Right forelimb (tissue), 1 donor: ENCODE results near the gene LIPC.

Experiments
- DNase-seq: peaks from one replicate; pipeline ENCODE4 v3.0.0-alpha.2; 2018

LIPC gene

DNA sequence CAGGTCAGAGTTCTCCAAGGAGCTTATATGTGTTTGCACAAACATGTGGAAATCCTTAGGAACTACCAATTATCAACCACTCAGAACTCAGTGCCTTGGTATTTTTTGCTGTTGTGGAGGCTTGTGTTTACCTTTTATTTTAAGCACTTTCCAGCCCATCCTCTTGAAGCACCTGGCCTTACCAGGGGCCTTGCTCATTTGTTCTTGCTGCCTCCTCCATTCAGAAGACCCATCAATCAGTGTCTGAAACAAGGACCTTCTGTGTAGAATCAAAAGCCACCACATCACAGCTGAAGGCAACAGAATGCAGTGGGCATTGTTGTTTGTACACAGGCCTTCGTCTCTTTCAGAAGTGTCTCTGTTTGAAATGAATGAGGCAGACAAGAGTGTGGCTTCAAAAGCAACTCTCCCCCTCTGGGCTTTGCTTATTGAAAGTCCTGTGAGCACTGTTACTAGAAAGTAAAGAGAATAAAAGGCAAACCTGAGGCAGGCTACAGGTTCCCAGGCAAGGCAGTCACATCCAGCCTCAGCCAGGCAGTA is 24.5 kb upstream of the LIPC start:
- no peak for DNase-seq

DNA sequence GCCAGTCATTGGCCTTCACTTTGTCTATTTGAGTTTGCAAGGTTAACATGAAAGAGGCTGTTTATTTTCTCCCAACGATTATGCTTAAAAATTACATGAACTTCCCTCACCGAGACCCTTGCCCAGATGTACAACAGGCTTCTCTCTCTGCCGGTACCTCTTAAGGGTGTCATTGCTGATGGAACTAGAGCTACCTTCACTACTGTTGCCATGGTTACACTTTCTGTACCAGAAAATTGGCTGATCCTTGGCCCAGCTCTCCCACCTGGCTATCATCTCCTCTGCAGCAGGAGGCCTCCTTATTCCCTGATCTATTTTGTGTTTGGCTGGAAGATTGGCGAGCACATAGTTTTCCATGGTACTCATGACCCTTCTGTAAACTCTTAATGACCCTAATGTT is 24.0 kb upstream of the LIPC start:
- DNase-seq: no peak

- DNase-seq: no peak
Observed at GRCh38 chr15:58409861-58410260, 21.9 kb upstream of the LIPC start.

DNA sequence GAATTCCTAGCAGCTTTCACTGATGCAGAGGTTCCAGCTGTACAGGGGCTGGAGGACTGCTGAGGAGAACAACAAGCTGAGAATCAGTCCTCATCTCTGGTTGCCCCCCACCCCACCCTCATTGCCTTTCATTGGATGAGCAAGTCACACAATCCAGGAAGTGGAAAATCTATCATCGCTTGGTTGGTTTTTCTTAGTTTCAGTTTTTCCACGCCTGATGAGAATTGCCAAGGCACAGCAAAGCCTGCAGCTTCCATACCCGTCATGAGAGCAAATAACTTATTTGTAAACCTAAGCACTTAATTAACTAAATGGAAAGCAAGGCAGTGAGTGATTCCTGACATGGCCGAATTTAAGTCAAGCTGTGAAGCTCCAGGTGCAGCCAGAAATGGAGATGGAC is 21.4 kb upstream of the LIPC start:
- no peak for DNase-seq

- DNase-seq: no peak
Observed at GRCh38 chr15:58413253-58413652, 18.5 kb upstream of the LIPC start.

DNA sequence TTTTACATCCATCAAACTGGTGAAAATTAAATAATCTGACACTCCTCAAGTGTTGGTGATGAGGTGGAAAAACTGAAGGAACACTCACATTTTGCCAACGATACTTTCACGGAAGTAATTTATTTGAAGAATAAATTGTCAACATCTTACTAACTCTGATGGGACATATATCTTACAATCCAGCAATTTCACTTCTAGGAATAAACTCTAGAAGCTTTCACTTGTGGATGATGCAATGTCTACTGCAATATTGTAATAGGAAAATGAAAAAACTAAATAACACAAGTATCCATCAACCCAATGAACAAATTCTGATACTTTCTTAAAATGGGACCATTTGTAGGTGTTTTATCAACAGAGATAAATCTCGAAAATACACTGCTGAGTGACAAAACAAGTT is 16.2 kb upstream of the LIPC start:
- DNase-seq: no peak

- no peak for DNase-seq
Observed at GRCh38 chr15:58416963-58417362, 14.8 kb upstream of the LIPC start.

DNA sequence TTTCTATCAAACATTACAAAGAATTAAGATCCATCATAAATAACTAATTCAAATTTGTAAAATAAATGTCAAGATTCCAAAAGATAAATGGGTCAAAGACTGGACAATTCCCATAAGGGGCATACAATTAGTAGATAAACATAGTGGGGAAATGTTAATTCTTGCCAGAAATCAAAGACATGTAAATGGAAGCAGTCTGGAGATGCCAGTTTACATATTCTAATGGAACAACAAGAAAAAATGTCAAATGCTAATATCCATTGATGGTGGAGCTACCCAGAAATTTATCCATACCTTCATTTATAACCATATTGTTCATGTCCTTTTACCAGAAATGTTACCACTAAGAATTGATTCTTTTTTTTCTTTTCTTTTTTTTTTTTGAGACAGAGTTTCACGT is 13.7 kb upstream of the LIPC start:
- no peak for DNase-seq

- no peak for DNase-seq
Observed at GRCh38 chr15:58419803-58420524, 11.8 kb upstream of the LIPC start.

- DNase-seq: no peak
Observed at GRCh38 chr15:58420579-58421043, 11.2 kb upstream of the LIPC start.

- no peak for DNase-seq
Observed at GRCh38 chr15:58423205-58423604, 8.6 kb upstream of the LIPC start.

GRCh38 chr15:58423831-58424608 is 7.8 kb upstream of the LIPC start:
- no peak for DNase-seq

DNA sequence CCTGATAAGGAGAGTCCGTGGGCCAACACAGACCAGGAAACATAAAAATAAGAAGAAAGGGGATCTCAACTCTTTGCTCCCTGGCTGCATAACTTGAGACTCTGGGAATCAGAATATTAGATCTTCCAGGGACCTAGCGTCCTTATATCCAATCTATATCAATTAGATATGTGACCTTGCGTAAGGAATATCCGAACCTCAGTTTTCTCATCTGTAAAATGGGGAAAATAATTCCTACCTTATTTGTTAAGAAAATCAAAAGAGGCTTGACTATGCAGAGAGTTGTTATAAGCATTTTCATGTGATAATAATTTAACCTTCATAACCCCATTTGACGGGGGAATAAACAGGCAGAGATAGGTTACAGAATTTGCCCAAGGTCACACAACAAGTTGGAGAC is 7.1 kb upstream of the LIPC start:
- no peak for DNase-seq

DNA sequence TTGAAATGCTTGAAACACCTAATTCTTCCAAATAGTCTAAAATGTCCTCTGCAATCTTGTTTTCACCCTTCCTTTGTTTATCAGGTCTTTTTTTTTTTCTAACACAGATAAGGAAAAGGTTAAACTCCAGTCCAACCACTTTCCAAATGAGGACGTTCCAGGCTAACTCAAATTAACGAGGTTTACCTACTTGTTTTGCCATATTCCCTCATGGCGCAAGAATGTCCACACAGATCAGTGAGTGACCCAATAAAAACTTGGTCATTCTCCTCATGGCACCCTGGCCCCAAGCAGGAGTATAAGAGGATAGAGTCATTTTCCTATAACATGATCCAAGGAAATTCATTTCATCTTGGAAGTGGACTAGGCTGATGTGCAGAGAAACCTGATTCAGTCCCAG is 6.6 kb upstream of the LIPC start:
- DNase-seq: no peak

GRCh38 chr15:58425834-58426233 is 6.0 kb upstream of the LIPC start:
- DNase-seq: no peak

DNA sequence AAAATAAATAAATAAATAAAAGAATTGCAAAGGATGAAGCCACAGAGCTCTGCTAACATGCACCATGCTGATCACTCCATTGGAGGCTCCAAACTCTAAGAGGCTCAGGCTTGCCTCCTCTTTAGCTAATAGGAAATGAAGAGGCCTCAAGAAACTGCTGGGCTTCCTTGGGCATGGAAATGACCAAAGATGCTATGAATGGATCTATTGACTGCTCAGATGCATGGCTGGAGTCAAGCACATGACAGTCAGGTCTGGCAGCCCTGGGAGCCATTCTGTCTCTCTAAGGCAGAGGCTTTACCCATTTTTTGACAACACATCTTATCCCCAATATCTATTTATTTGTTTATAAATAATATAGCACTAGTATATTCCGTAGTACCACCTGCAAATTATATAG is 5.3 kb upstream of the LIPC start:
- no peak for DNase-seq

- DNase-seq: no peak
Observed at GRCh38 chr15:58427987-58428386, 3.8 kb upstream of the LIPC start.

DNA sequence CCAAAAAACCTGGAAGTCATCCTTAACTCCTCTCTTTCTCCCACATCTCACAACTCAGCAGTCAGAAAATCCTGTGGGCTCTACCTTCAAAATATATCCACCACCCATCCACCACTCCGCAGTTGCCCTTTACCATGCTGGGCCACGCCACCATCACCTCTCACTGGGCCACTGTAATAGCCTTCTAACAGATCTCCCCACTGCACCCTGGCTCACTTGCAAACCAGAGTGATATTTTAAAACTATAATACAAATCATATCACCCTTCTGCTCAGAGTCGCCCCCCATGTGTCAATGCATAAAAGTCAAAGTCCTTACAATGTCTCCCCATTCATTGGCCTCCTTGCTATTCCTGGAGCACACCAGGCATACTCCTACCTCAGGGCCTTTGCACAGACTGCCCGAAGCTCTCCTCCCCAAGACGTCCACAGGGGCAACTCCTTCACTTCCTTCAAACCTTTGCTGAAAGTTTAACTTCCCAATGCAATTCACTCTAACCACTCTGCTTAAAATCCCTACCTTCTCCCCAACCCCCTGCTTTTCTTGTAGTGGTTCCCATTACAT is 1.5 kb upstream of the LIPC start:
- DNase-seq: no peak

DNA sequence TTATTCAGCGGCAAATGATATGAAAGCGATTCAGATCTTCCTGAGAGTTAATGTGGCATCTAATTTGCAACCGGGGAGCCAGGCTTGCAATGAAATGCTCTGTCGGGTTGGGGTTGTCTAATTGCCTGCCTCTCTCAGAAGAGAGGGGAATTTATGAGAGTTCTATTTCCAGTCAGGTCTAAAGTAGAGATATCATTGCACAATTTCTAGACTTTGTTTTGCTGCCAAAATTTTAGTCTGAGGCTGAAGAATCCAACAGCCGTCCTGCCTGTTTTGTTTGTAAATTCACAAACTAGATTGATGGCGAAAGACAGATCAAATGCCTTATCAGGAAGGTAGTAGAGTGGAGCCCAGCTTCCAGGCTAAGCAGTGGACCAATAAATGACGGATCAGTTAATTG is 610 bp downstream of the LIPC start:
- DNase-seq: no peak

DNA sequence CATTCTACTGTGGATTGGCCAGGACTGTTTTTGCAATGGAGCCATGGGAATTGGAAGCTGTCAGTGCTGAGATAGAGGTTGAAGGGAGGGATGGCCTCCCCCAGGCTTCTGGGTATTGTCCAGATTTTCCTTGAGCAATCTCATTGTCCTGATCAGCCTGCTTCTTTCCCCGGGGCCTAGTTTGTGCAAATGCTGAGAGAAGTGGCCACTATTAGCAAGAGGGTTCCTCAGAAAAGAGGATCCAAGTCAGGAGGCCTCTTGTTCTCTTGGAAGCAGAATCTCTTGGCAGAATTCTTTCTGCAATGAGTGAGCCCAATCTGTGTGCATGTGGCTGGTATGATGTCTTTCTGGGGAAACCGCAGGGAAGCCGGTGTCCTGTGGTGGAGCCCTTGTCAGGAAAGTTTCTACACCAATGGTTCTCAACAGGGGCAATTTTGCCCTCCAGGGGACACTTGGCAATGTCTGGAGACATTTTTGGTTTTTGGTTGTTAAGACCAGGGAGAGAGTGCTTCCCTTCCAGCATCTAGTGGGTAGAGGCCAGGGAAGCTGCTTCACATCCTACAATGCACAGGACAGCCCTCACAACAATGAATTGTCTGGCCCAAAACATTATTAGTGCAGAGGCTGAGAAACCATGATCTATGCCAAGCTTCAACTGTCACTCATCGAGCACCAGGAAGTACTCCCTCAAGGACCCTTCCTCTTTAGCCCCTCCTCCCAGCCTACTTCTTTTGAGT is 2.0 kb downstream of the LIPC start:
- DNase-seq: no peak

- no peak for DNase-seq
Observed at GRCh38 chr15:58434334-58434875, 2.6 kb downstream of the LIPC start.

DNA sequence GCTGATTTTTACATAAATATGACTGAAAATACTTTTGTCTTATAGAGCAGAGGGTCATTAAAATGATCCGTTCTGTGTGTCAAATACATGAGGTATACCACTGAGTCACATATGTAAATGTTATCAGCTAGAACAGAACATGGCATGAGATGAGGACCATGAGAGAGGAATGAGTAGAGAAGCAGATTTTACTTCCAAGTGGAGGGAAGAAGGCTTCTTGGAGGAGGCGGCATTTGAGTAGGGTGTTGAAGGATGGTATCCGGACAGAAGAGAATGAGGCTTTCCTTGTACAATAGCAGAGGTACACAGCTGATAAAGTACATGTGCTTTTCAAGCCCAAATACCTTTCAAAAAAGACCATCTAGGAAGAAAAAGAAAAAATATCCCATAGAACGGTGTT is 4.8 kb downstream of the LIPC start:
- no peak for DNase-seq

DNA sequence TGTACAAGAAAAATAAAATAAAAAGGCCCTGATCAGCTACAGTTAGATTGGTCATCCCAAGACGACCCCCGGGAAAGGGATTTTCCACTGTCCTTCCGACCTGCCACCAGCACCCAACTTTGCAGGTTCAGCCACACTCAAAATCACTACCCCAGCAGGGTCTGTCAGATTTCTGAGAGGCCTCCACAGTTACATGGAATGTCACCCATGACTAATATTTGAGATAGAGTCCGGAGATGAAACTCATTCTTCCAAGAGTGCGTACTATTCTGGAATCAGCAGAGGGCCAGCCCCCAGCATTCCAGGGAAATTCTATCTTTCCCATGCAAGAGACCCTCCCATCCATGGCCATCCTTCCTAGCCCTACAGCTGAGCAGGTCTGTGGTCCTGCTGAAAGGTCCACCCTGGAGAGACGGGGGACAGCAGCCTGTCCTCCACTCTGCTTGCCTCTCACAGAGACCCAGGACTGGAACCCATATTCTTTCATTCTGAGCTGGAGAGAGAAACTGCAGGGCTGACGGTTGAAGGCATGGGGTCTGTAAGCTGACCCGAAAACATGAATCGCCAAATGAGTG is 5.8 kb downstream of the LIPC start:
- DNase-seq: no peak
